A549 (cell line): ENCODE data around the gene UBE4A. TPM values are rescaled to one million over a fixed set of nuclear protein-coding genes. Genes with fewer than 3 reads are reported as not detected.
"Not testable (repeated sequence)": the region's sequence is repeated elsewhere in the genome, so short reads cannot be mapped to it uniquely, and the experiment has no call there.

Experiments used
- ATAC-seq, 2 experiments: fragments of 200-7000 bp in 1 of 2; fragments of >200 bp in 1 of 2; cut with Nextera tagmentation in 1 of 2; cut with Tn5 transposase in 1 of 2; 3 replicates each; pipeline versions ENCODE4 v1.8.0 to v1.9.1; 2018 to 2020; ENCODE audit warnings: mild to moderate bottlenecking in 1 of 2, moderate library complexity in 1 of 2
- CTCF ChIA-PET: fragments of 300-600 bp; sonication (Branson Sonifier 250); formaldehyde crosslinking; extraction: SDS; loops from one replicate; lab custom pipeline; 2021; ENCODE audit warnings: antibody characterized with exemption, inconsistent platforms; lab: Yijun Ruan, JAX
- POLR2A ChIA-PET: fragments of 350-600 bp; formaldehyde crosslinking; extraction: SDS; loops from one replicate; lab custom pipeline; 2021; ENCODE audit warnings: antibody characterized with exemption, inconsistent platforms; lab: Yijun Ruan, JAX
- DNase-seq, 2 experiments: peaks; one replicate each; pipeline versions ENCODE4 v3.0.0 to v3.0.0-alpha.2; 2011 to 2016; ENCODE audit warnings: low read depth in 1 of 2, low spot score in 1 of 2
- FAIRE-seq: peaks from 2 replicates; lab custom pipeline; 2011; peaks lifted over from hg19 to GRCh38; lab: Jason Lieb, UNC
- H3K27ac ChIP-seq, 2 experiments: fragments of >200 bp; sonication (Bioruptor Twin); formaldehyde crosslinking; 3 replicates each; pipeline ENCODE4 v1.5.1; 2016 to 2017
- H3K4me1 ChIP-seq: fragments of >200 bp; sonication (Bioruptor Twin); formaldehyde crosslinking; 3 replicates; pipeline ENCODE4 v1.6.1; 2016
- H3K4me2 ChIP-seq: fragments of >200 bp; sonication (Bioruptor Twin); formaldehyde crosslinking; 3 replicates; pipeline ENCODE4 v1.6.1; 2016
- H3K4me3 ChIP-seq: fragments of >200 bp; sonication (Bioruptor Twin); formaldehyde crosslinking; 3 replicates; pipeline ENCODE4 v1.5.1; 2016
- H3K9me3 ChIP-seq: fragments of >200 bp; sonication (Bioruptor Twin); formaldehyde crosslinking; 3 replicates; pipeline ENCODE4 v1.6.1; 2016
- BHLHE40 ChIP-seq: IDR thresholded peaks from 2 replicates; pipeline ENCODE4 v1.6.1; 2012; ENCODE audit warnings: low read depth, low read length, inconsistent platforms
- CBX8 ChIP-seq: fragments of 200-600 bp; sonication (generic); IDR thresholded peaks from 2 replicates; pipeline ENCODE4 v1.6.1; 2016
- CEBPB ChIP-seq, 2 experiments: fragments of >200 bp in 1 of 2; sonication (Bioruptor Twin) in 1 of 2; formaldehyde crosslinking in 1 of 2; IDR thresholded peaks; 2 replicates each; pipeline ENCODE4 v1.6.1; 2012 to 2016
- CTCF ChIP-seq: fragments of >200 bp; sonication (Bioruptor Twin); formaldehyde crosslinking; IDR thresholded peaks from 3 replicates; pipeline ENCODE4 v1.5.1; 2016
- EHF ChIP-seq: fragments of 250-450 bp; sonication (Bioruptor Pico); IDR thresholded peaks from 2 replicates; pipeline ENCODE4 v1.5.0; 2020; ENCODE audit warnings: mild to moderate bottlenecking
- EHMT2 ChIP-seq: fragments of 200-600 bp; sonication (generic); IDR thresholded peaks from 2 replicates; pipeline ENCODE4 v1.6.1; 2016; ENCODE audit warnings: antibody characterized with exemption, low read depth, mild to moderate bottlenecking, moderate library complexity
- ESRRA ChIP-seq: fragments of 150-350 bp; IDR thresholded peaks from 2 replicates; pipeline ENCODE4 v1.6.1; 2014; ENCODE audit warnings: mild to moderate bottlenecking, low read length, borderline replicate concordance
- FOSB ChIP-seq: fragments of 250-450 bp; sonication (Bioruptor Pico); IDR thresholded peaks from 2 replicates; pipeline ENCODE4 v1.5.0; 2020; ENCODE audit warnings: mild to moderate bottlenecking, moderate library complexity
- FOSL2 ChIP-seq, 2 experiments: fragments of 450-650 bp in 1 of 2; fragments of >200 bp in 1 of 2; sonication (Bioruptor Twin) in 1 of 2; formaldehyde crosslinking; IDR thresholded peaks; 2 replicates each; pipeline versions ENCODE4 v1.5.0 to v1.6.1; 2016 to 2020; ENCODE audit warnings: mild to moderate bottlenecking in 1 of 2, moderate library complexity in 1 of 2
- GATA3 ChIP-seq: IDR thresholded peaks from 2 replicates; pipeline ENCODE4 v1.6.1; 2012; ENCODE audit warnings: borderline replicate concordance
- HDAC2 ChIP-seq: fragments of 200-600 bp; sonication (generic); IDR thresholded peaks from 2 replicates; pipeline ENCODE4 v1.6.1; 2016
- HOXA7 ChIP-seq: fragments of 250-450 bp; sonication (Bioruptor Pico); IDR thresholded peaks from 2 replicates; pipeline ENCODE4 v1.5.0; 2020; ENCODE audit warnings: mild to moderate bottlenecking, moderate library complexity
- HOXB13 ChIP-seq: fragments of 250-450 bp; sonication (Bioruptor Pico); IDR thresholded peaks from 2 replicates; pipeline ENCODE4 v1.5.0; 2020; ENCODE audit warnings: low read depth, mild to moderate bottlenecking, moderate library complexity
- HOXB5 ChIP-seq: fragments of 250-450 bp; sonication (Bioruptor Pico); IDR thresholded peaks from 2 replicates; pipeline ENCODE4 v1.5.0; 2020; ENCODE audit warnings: mild to moderate bottlenecking, moderate library complexity
- JUN ChIP-seq, 2 experiments: fragments of >200 bp; sonication (Bioruptor Twin); formaldehyde crosslinking; IDR thresholded peaks; 2 replicates in 1 of 2; 3 replicates in 1 of 2; pipeline ENCODE4 v1.6.1; 2016 to 2017
- JUNB ChIP-seq: fragments of >200 bp; sonication (Bioruptor Twin); formaldehyde crosslinking; IDR thresholded peaks from 2 replicates; pipeline ENCODE4 v1.6.1; 2016
- MAFK ChIP-seq: fragments of 450-650 bp; IDR thresholded peaks from 2 replicates; pipeline ENCODE4 v1.6.1; 2014; ENCODE audit not compliant: partially characterized antibody
- MAZ ChIP-seq: fragments of 150-350 bp; IDR thresholded peaks from 2 replicates; pipeline ENCODE4 v1.6.1; 2014; ENCODE audit warnings: antibody characterized with exemption, low read depth, low read length, borderline replicate concordance
- NPAS2 ChIP-seq: fragments of 250-450 bp; sonication (Bioruptor Pico); IDR thresholded peaks from 2 replicates; pipeline ENCODE4 v1.8.0; 2022; ENCODE audit warnings: mild to moderate bottlenecking, moderate library complexity, borderline replicate concordance
- PHF8 ChIP-seq: fragments of 200-600 bp; sonication (generic); IDR thresholded peaks from 2 replicates; pipeline ENCODE4 v1.6.1; 2016; ENCODE audit warnings: low read depth, mild to moderate bottlenecking, antibody characterized with exemption, moderate library complexity, borderline replicate concordance
- POLR2AphosphoS2 ChIP-seq: conservative IDR thresholded peaks from 2 replicates; pipeline ENCODE4 v1.6.1; 2012; ENCODE audit warnings: low read length, improper control_type of control experiment, inconsistent platforms
- RARB ChIP-seq: fragments of 250-450 bp; sonication (Bioruptor Pico); IDR thresholded peaks from 2 replicates; pipeline ENCODE4 v1.8.0; 2021; ENCODE audit warnings: mild to moderate bottlenecking, moderate library complexity
- RCOR1 ChIP-seq: fragments of 150-350 bp; IDR thresholded peaks from 2 replicates; pipeline ENCODE4 v1.6.1; 2014; ENCODE audit warnings: antibody characterized with exemption, low read length, low read depth
- SREBF2 ChIP-seq: fragments of 450-650 bp; IDR thresholded peaks from 2 replicates; pipeline ENCODE4 v1.6.1; 2014; ENCODE audit warnings: mild to moderate bottlenecking, moderate library complexity
- TFCP2L1 ChIP-seq: fragments of 250-450 bp; sonication (Bioruptor Pico); IDR thresholded peaks from 2 replicates; pipeline ENCODE4 v1.5.0; 2021; ENCODE audit warnings: mild to moderate bottlenecking
- TP53 ChIP-seq: fragments of 250-450 bp; sonication (Bioruptor Pico); IDR thresholded peaks from 2 replicates; pipeline ENCODE4 v1.5.0; 2021; ENCODE audit warnings: mild to moderate bottlenecking, moderate library complexity
- ZC3H11A ChIP-seq: fragments of 450-650 bp; IDR thresholded peaks from 2 replicates; pipeline ENCODE4 v1.6.1; 2014; ENCODE audit warnings: antibody characterized with exemption, mild to moderate bottlenecking
- WGBS: methylation state at CpG from one replicate; pipeline ENCODE4 v1.1.6; 2017; ENCODE audit errors: missing lambda C conversion rate; 5-methylcytosine and 5-hydroxymethylcytosine counted together
- polyA plus RNA-seq, 4 experiments: library from polyadenylated mRNA; depleted of rRNA in 3 of 4; stranded (reverse); fragments of >200 nt; fragmentation: RNase III in 1 of 4; extraction: RNeasy Plus Mini Kit Qiagen cat#74134 plus additional on column Dnase treatment in 1 of 4; gene quantifications; 2 replicates in 3 of 4; 3 replicates in 1 of 4; pipeline ENCODE4 v1.2.3, GENCODE V29; 2011 to 2017

Gene UBE4A
- polyA plus RNA-seq, 2 of the 4 experiments (the other 2 are of a cell fraction): 11.4 to 18.9 TPM

- DNase-seq: no peak
- no peaks in the 10 kb centered on the region for H3K9me3 ChIP-seq
- peaks cover 15% of the 10 kb centered on the region for H3K4me1 ChIP-seq
- 79% methylated on average over 8 of the region's 8 CpGs for WGBS
- ChIA-PET CTCF (interaction anchor here (1.0 to 1.2 kb wide), 2 partner anchors 30 to 74 kb away, joined by 3 read pairs; no protein-coding TSS in a partner anchor), POLR2A (no interaction called here)
- no peak for TF ChIP-seq ZC3H11A
- no peak for TF ChIP-seq JUNB
- TF ChIP-seq FOSL2 (IDR thresholded peaks at IDR 0.05): no peak
- no peak for TF ChIP-seq FOSL2 (CRISPR knock-in tag; IDR thresholded peaks at IDR 0.05)
- no peak for TF ChIP-seq RCOR1
- no peak for TF ChIP-seq FOSB (CRISPR knock-in tag)
- no peak for TF ChIP-seq NPAS2
- no peak for TF ChIP-seq JUN (IDR thresholded peaks at IDR 0.05)
- TF ChIP-seq TFCP2L1 (CRISPR knock-in tag): no peak
- TF ChIP-seq MAZ: no peak
- no peak for TF ChIP-seq PHF8
- TF ChIP-seq BHLHE40: no peak
- TF ChIP-seq HOXB5 (CRISPR knock-in tag): no peak
- H3K4me3 ChIP-seq: no peak overlapping the region
- FAIRE-seq: no peak
- peak overlapping the region; percentile 9 to 42; a peak in 3 of 6 replicates for H3K27ac ChIP-seq
- ATAC-seq: no peak
- peak overlapping the region; percentile 44 for H3K4me2 ChIP-seq
These were observed 55.8 kb downstream of the UBE4A start for GRCh38 chr11:118415062-118415738.

DNA sequence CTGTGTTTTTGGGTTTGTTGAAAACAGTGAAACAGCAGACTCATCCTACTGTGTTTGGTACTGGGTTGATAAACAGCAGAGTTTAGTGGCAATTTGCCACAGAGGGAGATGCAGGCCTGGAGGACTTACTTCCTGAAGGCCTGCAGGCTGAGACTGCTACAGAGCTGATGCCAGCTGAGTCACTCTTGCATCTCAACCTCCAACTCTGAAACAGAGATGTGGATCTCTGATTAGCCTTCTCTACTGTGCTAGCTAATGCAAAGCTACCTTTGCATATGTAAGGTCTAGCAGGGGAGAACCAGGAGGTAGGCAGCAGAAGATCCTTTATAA, 56.3 kb downstream of the UBE4A start:
- no peak overlapping the region for H3K4me3 ChIP-seq
- peak; percentile 54 for TF ChIP-seq GATA3
- TF ChIP-seq FOSL2 (IDR thresholded peaks at IDR 0.05): 0 out of 2 replicates have a peak, but pooled peaks have one; percentile 24
- peak; percentile 39; the same call in 1 of the 2 replicates for TF ChIP-seq FOSL2 (CRISPR knock-in tag; IDR thresholded peaks at IDR 0.05)
- no peak for TF ChIP-seq PHF8
- CTCF ChIA-PET: interaction anchor here (1.0 to 1.2 kb wide), 2 partner anchors 31 to 73 kb away, joined by 3 read pairs; no protein-coding TSS in a partner anchor
- DNase-seq (peak; percentile 36 to 70), FAIRE-seq (no peak), ATAC-seq (peak; percentile 91 to 93)
- H3K4me2 ChIP-seq: peak overlapping the region; percentile 44
- no peaks in the 10 kb centered on the region for H3K9me3 ChIP-seq
- peak overlapping the region; percentile 9 to 42; a peak in 3 of 6 replicates for H3K27ac ChIP-seq
- POLR2A ChIA-PET: no interaction called here
- H3K4me1 ChIP-seq: peaks cover 15% of the 10 kb centered on the region

DNA sequence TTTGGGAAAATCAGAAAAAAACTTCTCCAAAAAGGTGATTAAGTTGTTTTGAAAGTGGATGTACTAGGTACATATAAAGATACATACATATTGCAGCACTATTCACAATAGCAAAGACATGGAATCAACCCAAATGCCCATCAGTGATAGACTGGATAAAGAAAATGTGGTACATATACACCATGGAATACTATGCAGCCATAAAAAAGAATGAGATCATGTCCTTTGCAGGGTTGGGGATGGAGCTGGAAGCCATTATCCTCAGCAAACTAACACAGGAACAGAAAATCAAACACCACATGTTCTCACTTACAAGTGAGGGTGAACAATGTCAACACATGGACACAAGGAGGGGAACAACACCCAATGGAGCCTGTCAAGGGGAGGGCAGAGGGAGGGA, 57.5 kb downstream of the UBE4A start:
- FAIRE-seq, H3K4me2 ChIP-seq, ATAC-seq, H3K9me3 ChIP-seq, DNase-seq, H3K27ac ChIP-seq, POLR2A ChIA-PET, CTCF ChIA-PET, H3K4me3 ChIP-seq: not testable (repeated sequence)
- H3K4me1 ChIP-seq: peaks cover 15% of the 10 kb centered on the region

- Histone ChIP-seq H3K4me1 (peaks cover 15% of the 10 kb centered on the region), H3K27ac (no peak overlapping the region), H3K4me3 (no peak overlapping the region), H3K9me3 (no peaks in the 10 kb centered on the region), H3K4me2 (no peak overlapping the region)
- DNase-seq (no peak), FAIRE-seq (no peak), ATAC-seq (no peak)
- POLR2A ChIA-PET: no interaction called here
- TF ChIP-seq HOXB5 (CRISPR knock-in tag) (no peak), RARB (CRISPR knock-in tag) (no peak), ESRRA (no peak), PHF8 (no peak), TP53 (no peak), EHF (CRISPR knock-in tag) (no peak), HOXB13 (CRISPR knock-in tag) (no peak), CBX8 (no peak), MAFK (no peak), CTCF (no peak), SREBF2 (no peak), POLR2AphosphoS2 (no peak), HOXA7 (no peak), HDAC2 (no peak), GATA3 (no peak), CEBPB (IDR thresholded peaks at IDR 0.05) (no peak), EHMT2 (no peak)
- WGBS: 70% methylated on average over 4 of the region's 4 CpGs
- CTCF ChIA-PET: no interaction called here
These were observed 58.4 kb downstream of the UBE4A start for GRCh38 chr11:118417801-118418200.
